ENCODE results near the gene LRRC9.
A peak's percentile ranks its signal among the peaks of the same experiment; 100 is the strongest.
"Not testable (repeated sequence)": the region's sequence is repeated elsewhere in the genome, so short reads cannot be mapped to it uniquely, and the experiment has no call there.

The LRRC9 gene

DNA sequence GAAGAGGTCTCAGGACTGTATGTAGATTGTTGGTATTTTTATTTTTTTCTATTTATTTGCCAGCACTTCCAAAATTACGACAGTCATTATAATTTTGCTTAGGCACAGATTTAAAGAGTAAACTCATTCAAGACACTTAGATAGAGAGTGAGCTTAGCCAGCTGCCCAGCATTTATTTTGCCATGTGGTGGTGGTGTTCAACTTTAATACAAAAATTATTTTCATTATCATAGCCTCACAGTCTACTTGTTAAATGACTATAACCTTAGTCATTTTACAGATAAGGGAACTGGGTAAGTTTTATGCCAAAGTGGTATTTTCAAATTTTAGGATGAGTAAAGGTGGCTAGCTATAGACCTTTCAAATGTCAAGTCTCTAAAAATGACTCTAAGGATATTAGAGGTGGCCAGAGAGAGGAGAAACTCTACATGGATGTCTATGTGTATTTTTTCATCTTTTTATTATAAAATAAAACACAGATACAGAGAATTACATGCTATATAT, 66.7 kb downstream of the LRRC9 start:
- Mint-ChIP-seq H3K4me3 (no peak overlapping the region), H3K9me3 (no peaks in the 10 kb centered on the region), H3K36me3 (ENCODE audit: low read depth) (no peaks in the 10 kb centered on the region), H3K4me1 (ENCODE audit: low read depth) (no peaks in the 10 kb centered on the region), H3K27me3 (peaks cover 8% of the 10 kb centered on the region), H3K27ac (no peak overlapping the region)
- DNase-seq, result no peak

DNA sequence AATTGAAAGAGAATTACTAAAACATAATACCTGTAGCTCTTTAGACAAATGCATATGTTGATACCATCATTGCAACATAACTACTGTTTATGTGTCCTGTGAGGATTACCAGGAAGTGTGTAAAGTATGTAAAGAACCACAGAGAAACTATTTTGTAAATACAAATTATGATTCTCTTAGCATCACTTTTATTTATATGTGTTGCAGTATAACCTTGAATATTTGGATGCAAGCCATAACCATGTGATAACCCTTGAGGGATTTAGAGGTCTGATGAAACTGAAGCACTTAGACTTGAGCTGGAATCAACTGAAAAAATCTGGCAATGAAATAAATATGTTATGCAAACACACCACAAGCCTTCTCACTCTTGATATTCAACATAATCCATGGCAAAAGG, 77.5 kb downstream of the LRRC9 start:
- no peak overlapping the region for H3K4me3 Mint-ChIP-seq
- H3K27me3 Mint-ChIP-seq, result peaks cover 6% of the 10 kb centered on the region
- H3K36me3 Mint-ChIP-seq (ENCODE audit: low read depth), result no peaks in the 10 kb centered on the region
- H3K9me3 Mint-ChIP-seq, result no peaks in the 10 kb centered on the region
- H3K4me1 Mint-ChIP-seq (ENCODE audit: low read depth), result no peaks in the 10 kb centered on the region
- DNase-seq, result no peak
- H3K27ac Mint-ChIP-seq, result no peak overlapping the region

DNA sequence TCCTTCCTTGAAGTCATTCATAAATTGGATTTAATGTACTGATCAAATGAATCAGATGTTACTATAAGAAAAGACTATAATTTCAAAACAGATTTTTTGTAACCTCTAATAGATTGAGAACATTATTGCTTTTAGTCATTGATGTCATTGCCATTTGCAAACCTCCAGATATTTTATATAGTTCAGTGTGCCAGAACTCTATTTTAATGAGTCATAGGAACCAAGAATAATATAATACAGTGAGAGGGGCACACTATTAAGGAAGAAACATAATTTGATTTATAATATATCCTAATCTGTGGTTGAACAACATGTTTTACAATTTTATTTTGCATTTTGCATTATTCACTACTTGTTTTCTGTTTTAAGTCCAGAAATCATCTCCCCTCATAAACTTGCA, 78.0 kb downstream of the LRRC9 start:
- Mint-ChIP-seq H3K36me3 (ENCODE audit: low read depth) (no peaks in the 10 kb centered on the region), H3K4me1 (ENCODE audit: low read depth) (no peaks in the 10 kb centered on the region)

DNA sequence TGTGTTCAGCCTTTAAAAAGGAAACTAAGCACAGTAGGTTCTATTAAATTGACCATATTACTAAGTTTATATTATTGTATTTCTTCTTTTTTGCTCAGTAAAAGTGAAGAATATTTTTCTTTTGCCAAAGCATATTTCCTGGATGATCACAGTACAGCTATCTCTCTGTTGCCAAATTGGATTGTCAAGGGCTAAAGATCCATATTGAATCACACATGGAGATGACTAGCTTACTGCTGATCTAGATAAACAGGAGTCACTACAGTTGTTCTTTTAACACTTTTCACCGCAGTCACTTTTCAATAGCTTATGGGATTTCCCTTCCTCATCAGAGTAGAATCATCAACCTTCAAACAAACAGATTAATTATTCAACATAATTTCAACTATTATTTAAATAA, 78.6 kb downstream of the LRRC9 start:
- Mint-ChIP-seq H3K4me3 (no peak overlapping the region), H3K4me1 (ENCODE audit: low read depth) (no peaks in the 10 kb centered on the region), H3K27ac (no peak overlapping the region), H3K27me3 (peaks cover 3% of the 10 kb centered on the region), H3K36me3 (ENCODE audit: low read depth) (no peaks in the 10 kb centered on the region), H3K9me3 (no peaks in the 10 kb centered on the region)
- no peak for DNase-seq

More for the DNA sequence above, 78.0 kb downstream of the LRRC9 start:
- H3K9me3 Mint-ChIP-seq, result no peaks in the 10 kb centered on the region
- no peak for DNase-seq
- H3K27ac Mint-ChIP-seq, result no peak overlapping the region
- H3K4me3 Mint-ChIP-seq, result no peak overlapping the region
- H3K27me3 Mint-ChIP-seq, result peaks cover 3% of the 10 kb centered on the region

DNA sequence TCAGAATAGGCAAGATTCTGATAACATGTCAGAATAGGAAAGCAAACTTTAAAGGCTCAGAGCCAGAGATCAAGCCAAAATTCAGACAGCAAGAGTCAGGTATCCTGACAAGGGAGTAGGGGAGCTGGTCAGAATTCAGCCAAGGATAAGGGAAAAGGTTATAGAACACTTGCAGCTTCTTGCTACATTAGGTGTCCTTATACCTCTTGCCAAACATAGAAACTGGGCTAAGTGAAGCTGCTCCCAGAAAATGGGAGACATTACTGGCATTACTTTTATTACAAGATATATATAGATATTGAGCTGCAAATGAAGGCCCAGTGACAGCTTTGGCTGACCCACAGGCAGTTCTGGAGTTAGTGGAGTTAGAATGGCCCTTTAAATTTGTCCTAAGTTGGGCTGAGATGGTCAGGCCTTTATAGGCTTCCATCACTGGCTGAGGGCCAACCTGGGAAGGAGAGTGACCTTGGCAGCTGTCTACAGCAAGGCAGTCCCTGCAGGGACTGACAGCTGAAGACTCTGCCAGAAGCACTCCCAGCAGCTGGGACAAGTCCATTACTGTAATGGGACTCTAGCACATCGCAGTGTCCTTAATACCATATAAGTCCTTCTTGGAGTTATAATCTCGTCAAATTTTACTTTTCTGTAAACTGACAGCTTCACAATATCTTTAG, 83.0 kb downstream of the LRRC9 start:
- DNase-seq, result no peak
- peaks cover 3% of the 10 kb centered on the region for H3K27me3 Mint-ChIP-seq
- no peaks in the 10 kb centered on the region for H3K4me1 Mint-ChIP-seq (ENCODE audit: low read depth)
- no peak overlapping the region for H3K27ac Mint-ChIP-seq
- H3K4me3 Mint-ChIP-seq, result no peak overlapping the region
- H3K9me3 Mint-ChIP-seq, result no peaks in the 10 kb centered on the region
- no peaks in the 10 kb centered on the region for H3K36me3 Mint-ChIP-seq (ENCODE audit: low read depth)

DNA sequence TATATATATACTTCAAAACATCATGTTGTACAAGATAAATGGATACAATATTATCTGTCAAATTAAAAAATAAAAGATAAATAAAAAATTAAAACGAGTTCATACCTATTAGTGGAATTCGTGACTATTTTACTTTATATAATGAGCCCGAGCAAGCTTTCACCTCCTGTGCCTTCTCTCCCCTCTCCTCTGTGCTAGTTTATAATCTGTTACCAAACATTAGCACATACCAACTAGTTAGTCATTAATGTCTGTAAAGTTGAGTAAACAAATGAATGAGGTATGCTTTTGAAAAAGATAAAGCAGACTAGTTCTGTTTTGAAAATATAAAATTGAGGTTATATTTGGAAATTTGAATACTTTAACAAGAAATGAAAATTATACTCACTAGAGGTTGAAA, 84.0 kb downstream of the LRRC9 start:
- DNase-seq, result no peak
- Mint-ChIP-seq H3K27me3 (peaks cover 3% of the 10 kb centered on the region), H3K27ac (no peak overlapping the region), H3K4me3 (no peak overlapping the region), H3K4me1 (ENCODE audit: low read depth) (no peaks in the 10 kb centered on the region), H3K36me3 (ENCODE audit: low read depth) (no peaks in the 10 kb centered on the region), H3K9me3 (peaks cover under 1% of the 10 kb centered on the region)

DNA sequence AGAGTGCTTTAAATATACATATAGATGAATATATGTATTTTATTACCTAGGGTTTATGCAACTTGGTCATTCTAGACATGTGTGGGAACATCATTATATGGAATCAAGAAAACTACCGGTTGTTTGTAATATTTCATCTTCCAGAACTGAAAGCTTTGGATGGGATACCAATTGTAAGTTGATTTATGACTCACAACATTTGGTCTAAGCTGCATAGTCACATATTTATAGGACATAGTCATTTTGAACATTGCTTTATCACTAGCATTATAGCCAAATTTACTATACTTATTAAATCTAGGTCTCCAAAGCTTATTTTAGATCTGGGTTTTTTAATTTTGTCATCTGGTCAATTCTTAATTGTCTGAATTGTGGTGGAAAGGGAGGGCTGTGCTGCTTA, 88.1 kb downstream of the LRRC9 start:
- H3K36me3 Mint-ChIP-seq (ENCODE audit: low read depth), result no peaks in the 10 kb centered on the region
- no peak for DNase-seq
- peaks cover 6% of the 10 kb centered on the region for H3K27me3 Mint-ChIP-seq
- H3K9me3 Mint-ChIP-seq, result peaks cover 10% of the 10 kb centered on the region
- H3K4me1 Mint-ChIP-seq (ENCODE audit: low read depth), result no peaks in the 10 kb centered on the region
- no peak overlapping the region for H3K27ac Mint-ChIP-seq
- H3K4me3 Mint-ChIP-seq, result no peak overlapping the region

DNA sequence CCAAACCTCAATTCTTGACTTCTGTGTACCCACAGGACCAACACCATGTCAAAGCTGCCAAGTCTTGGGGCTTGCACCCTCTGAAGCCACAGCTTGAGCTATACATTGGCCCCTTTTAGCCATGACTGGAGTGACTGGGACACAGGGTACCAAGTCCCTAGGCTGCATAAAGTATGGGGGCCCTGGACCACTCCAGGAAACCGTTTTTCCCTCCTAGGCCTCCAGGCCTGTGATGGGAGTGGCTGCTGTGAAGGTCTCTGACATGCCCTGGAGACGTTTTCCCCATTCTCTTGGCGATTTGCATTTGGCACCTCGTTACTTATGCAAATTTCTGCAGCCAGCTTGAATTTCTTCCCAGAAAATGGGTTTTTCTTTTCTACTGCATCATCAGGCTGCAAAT, 90.3 kb downstream of the LRRC9 start:
- not testable (repeated sequence) for H3K4me3 Mint-ChIP-seq; H3K27ac Mint-ChIP-seq; H3K36me3 Mint-ChIP-seq (ENCODE audit: low read depth); H3K27me3 Mint-ChIP-seq; H3K4me1 Mint-ChIP-seq (ENCODE audit: low read depth); DNase-seq
- peaks cover 15% of the 10 kb centered on the region for H3K9me3 Mint-ChIP-seq

DNA sequence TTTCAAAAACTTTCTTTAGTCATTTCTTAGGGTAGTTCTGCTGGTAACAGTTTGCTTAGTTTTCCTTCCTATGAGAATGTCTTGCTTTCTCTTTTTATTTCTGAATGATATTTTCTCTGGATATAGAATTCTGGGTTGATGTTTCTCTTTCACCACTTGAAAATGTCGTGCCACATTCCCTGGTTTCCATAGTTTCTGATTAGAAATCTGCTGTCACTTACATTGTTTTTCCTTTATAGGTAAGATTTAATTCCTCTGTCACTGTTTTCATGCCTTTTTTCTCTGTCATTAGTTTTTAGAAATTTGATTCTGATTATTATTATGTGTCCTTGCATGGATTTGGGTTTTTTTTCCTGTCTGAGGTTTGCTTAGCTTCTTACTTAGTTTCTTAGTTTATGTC, 94.5 kb downstream of the LRRC9 start:
- Mint-ChIP-seq H3K36me3 (ENCODE audit: low read depth) (no peaks in the 10 kb centered on the region), H3K4me3 (no peak overlapping the region), H3K27ac (no peak overlapping the region), H3K9me3 (peaks cover 12% of the 10 kb centered on the region), H3K4me1 (ENCODE audit: low read depth) (no peaks in the 10 kb centered on the region), H3K27me3 (peaks cover 2% of the 10 kb centered on the region)
- DNase-seq, result no peak

DNA sequence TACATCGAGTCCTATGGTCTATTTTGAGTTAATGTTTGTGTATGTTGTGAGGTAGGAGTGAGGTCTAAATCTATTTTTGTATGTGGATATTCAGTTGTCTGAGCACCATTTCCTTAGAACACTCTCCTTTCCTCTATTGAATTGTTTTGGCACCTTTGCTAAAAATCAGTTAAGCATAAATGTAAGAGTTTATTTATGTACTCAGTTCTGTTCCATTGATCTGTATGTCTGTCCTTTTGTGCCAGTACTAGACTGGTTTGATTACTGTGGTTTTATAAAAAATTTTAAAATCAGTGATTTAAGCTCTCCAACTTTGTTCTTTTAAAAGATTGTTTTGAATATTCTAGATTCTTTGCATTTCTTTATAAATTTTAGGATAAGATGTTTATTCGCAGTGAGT, 101.7 kb downstream of the LRRC9 start:
- Mint-ChIP-seq H3K27me3 (peaks cover 6% of the 10 kb centered on the region), H3K9me3 (no peaks in the 10 kb centered on the region), H3K27ac (no peak overlapping the region), H3K4me1 (ENCODE audit: low read depth) (no peaks in the 10 kb centered on the region), H3K36me3 (ENCODE audit: low read depth) (no peaks in the 10 kb centered on the region), H3K4me3 (no peak overlapping the region)
- no peak for DNase-seq

DNA sequence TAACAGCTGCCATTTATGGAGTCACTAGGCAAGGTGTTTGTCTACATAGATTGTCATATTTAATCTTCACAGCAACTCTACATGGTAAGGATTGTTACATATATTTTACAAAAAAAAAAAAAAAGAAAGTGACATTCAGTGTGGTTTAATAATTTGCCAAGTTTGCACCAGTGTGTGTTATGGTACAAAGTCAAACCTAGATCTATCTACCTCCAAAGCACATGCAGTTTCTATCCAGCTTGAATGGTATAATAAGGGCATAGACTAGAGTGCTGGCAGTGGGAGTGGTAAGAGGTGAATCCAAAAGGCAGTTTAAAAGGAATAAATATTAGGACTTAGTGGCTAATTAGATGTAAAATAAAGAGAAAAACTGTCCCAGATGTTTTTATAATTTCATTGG, 105.6 kb downstream of the LRRC9 start:
- H3K36me3 Mint-ChIP-seq (ENCODE audit: low read depth), result no peaks in the 10 kb centered on the region
- no peak overlapping the region for H3K4me3 Mint-ChIP-seq
- H3K4me1 Mint-ChIP-seq (ENCODE audit: low read depth), result no peaks in the 10 kb centered on the region
- no peak overlapping the region for H3K27ac Mint-ChIP-seq
- H3K27me3 Mint-ChIP-seq, result peaks cover 6% of the 10 kb centered on the region
- no peak for DNase-seq
- no peaks in the 10 kb centered on the region for H3K9me3 Mint-ChIP-seq

DNA sequence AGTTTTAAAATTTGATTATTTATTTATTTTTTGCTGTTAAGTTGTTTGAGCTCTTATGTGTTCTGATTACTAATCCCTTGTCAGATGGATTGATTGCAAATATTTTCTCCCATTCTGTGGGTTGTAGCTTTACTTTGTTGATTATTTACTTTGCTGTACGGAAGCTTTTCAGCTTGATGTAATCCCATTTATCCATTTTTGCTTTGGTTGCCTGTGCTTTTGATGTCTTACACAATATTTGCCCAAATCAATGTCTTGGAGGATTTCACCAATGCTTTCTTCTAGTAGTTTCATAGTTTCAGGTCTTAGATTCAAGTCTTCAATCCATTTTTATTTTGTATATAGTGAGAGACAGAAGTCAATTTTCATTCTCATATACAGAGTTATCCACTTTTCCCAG, 115.2 kb downstream of the LRRC9 start:
- no peak overlapping the region for H3K4me3 Mint-ChIP-seq

DNA sequence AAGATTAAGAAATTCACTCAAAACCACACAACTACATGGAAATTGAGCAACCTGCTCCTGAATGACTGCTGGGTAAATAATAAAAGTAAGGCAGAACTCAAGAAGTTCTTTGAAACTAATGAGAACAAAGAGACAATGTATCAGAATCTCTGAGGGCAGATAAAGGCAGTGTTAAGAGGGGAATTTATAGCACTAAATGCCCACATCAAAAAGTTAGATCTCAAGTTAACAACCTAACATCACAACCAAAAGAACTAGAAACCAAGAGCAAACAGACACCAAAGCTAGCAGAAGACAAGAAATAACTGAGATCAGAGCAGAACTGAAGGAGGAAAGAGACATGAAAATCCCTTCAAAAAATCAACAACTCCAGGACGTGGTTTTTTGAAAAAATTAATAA, 128.0 kb downstream of the LRRC9 start:
- DNase-seq; H3K36me3 Mint-ChIP-seq (ENCODE audit: low read depth); H3K4me3 Mint-ChIP-seq; H3K27ac Mint-ChIP-seq: not testable (repeated sequence)
- peaks cover 21% of the 10 kb centered on the region for H3K27me3 Mint-ChIP-seq
- H3K4me1 Mint-ChIP-seq (ENCODE audit: low read depth), result peaks cover 43% of the 10 kb centered on the region
- H3K9me3 Mint-ChIP-seq, result peaks cover 18% of the 10 kb centered on the region

More for the DNA sequence above, 115.2 kb downstream of the LRRC9 start:
- H3K27ac Mint-ChIP-seq, result no peak overlapping the region
- no peaks in the 10 kb centered on the region for H3K4me1 Mint-ChIP-seq (ENCODE audit: low read depth)
- no peaks in the 10 kb centered on the region for H3K9me3 Mint-ChIP-seq
- no peak for DNase-seq
- no peaks in the 10 kb centered on the region for H3K36me3 Mint-ChIP-seq (ENCODE audit: low read depth)
- H3K27me3 Mint-ChIP-seq, result peaks cover 3% of the 10 kb centered on the region

DNA sequence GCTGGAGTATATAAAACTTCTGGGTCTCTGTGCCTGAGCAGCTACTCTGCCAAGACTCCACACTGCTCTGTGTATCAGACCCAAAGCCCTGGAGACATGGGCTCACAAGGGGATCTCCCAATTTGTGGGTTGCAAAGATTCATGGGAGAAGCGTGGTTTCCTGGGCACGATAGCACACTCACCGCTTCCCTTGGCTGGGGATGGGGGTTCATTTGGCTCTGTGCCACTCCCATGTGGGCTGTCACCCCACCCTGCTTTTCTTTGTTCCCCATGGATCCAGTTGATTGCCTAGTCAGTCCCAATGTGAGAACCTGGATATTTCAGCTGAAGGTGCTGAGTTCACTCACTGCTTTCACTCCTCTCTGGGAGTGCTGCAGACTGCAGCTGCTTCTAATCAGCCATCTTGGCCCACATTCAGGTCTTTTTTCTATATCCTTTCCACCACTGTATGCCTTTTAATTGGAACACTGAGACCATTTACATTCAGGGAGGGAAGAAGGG, 131.8 kb downstream of the LRRC9 start:
- Mint-ChIP-seq H3K36me3 (ENCODE audit: low read depth) (no peaks in the 10 kb centered on the region), H3K27ac (peak overlapping the region; percentile 22), H3K9me3 (peaks cover 2% of the 10 kb centered on the region), H3K4me3 (no peak overlapping the region), H3K4me1 (ENCODE audit: low read depth) (peaks cover 43% of the 10 kb centered on the region), H3K27me3 (peaks cover 6% of the 10 kb centered on the region)
- DNase-seq, result no peak

DNA sequence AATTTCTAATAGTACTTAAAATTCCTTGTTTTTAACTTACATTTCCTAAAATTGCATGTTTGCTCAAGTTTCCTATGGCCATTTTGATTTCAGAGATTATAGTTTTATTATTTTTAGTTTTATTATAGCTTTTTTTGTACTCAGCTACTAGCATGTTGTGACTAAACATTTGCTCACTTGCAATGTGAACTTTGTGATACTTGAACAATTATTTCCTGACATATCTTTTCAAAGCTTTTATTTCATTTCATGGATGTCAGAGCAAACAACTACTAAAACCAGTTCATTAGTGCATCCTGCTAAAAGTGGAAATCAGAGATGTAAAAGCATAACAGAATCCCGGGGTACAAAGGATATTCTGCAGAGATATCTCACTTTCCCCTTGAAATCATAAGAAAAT, 138.1 kb downstream of the LRRC9 start:
- Mint-ChIP-seq H3K36me3 (ENCODE audit: low read depth) (no peaks in the 10 kb centered on the region), H3K4me1 (ENCODE audit: low read depth) (no peaks in the 10 kb centered on the region), H3K27me3 (peaks cover 6% of the 10 kb centered on the region), H3K9me3 (no peaks in the 10 kb centered on the region), H3K27ac (no peak overlapping the region), H3K4me3 (no peak overlapping the region)
- DNase-seq, result no peak

DNA sequence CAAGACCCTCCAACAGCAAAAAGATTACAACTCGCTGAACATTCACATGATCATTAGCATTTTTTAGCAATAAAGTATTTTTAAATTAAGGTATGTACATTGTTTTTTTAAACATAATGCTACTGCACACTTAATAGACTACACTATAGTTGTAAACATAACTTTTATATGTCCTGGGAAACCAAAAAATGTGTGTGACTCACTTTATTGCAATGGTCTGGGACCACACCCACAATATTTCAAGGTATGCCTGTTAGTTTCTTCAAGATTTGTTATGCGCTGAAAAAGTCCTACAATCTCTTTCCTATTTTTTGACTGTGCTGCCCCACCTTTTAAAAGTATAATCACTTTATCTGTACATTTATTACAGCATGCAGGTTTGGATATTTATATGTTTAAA, 141.4 kb downstream of the LRRC9 start:
- no peak overlapping the region for H3K4me3 Mint-ChIP-seq

More for the DNA sequence above, 141.4 kb downstream of the LRRC9 start:
- Mint-ChIP-seq H3K4me1 (ENCODE audit: low read depth) (no peaks in the 10 kb centered on the region), H3K27me3 (peaks cover 6% of the 10 kb centered on the region), H3K27ac (no peak overlapping the region), H3K9me3 (no peaks in the 10 kb centered on the region), H3K36me3 (ENCODE audit: low read depth) (no peaks in the 10 kb centered on the region)
- DNase-seq, result no peak

Data from activated T-cell treated with anti-CD3 and anti-CD28 coated beads, Interleukin-2, amount 50 U/mL, for 24 hours (primary cell).